Measurements from ENCODE around the gene RTN4RL1. TPM values are rescaled to one million over a fixed set of nuclear protein-coding genes. Genes with fewer than 3 reads are reported as not detected.
A peak's percentile ranks its signal among the peaks of the same experiment; 100 is the strongest.

RTN4RL1 gene
- total RNA-seq, 6 experiments from 2014 or later, result 0.54 to 2.6 (median 1.4) TPM

DNA sequence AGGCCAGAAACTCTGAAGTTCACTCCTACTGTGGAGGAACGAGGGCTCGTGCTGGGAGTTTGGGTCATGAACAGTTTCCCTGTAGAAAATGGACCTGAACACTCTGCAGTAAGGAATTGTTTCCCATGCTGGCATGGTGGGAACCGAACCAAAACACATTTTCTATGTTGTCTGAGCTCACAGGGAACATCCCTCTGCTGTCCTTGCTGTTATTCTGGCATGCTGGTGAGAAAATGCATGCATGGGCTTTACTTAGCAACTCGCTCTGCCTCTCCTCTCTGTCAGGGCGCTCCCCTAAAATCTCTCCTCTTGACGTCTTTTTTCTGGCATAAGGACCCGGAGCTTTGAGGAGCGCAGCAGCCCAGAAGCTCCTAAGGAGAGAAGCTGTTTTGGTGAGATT lies 5.4 kb downstream of the RTN4RL1 start:
- no peak for ATAC-seq
- 94% methylated on average over 6 of the region's 8 CpGs for WGBS (ENCODE audit: insufficient coverage, low coverage, low lambda C conversion rate, missing lambda C conversion rate)
- no peaks in the 10 kb centered on the region for H3K27me3 ChIP-seq
- TF ChIP-seq POLR2A (IDR thresholded peaks at IDR 0.05), result no peak
- TF ChIP-seq, protein P1, sequence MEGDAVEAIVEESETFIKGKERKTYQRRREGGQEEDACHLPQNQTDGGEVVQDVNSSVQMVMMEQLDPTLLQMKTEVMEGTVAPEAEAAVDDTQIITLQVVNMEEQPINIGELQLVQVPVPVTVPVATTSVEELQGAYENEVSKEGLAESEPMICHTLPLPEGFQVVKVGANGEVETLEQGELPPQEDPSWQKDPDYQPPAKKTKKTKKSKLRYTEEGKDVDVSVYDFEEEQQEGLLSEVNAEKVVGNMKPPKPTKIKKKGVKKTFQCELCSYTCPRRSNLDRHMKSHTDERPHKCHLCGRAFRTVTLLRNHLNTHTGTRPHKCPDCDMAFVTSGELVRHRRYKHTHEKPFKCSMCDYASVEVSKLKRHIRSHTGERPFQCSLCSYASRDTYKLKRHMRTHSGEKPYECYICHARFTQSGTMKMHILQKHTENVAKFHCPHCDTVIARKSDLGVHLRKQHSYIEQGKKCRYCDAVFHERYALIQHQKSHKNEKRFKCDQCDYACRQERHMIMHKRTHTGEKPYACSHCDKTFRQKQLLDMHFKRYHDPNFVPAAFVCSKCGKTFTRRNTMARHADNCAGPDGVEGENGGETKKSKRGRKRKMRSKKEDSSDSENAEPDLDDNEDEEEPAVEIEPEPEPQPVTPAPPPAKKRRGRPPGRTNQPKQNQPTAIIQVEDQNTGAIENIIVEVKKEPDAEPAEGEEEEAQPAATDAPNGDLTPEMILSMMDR (IDR thresholded peaks at IDR 0.05), result no peak
- H3K27ac ChIP-seq, result no peak overlapping the region
- no peaks in the 10 kb centered on the region for H3K36me3 ChIP-seq
- DNase-seq, result no peak
- H3K4me1 ChIP-seq, result peaks cover 0 to 11% (median 3%) of the 10 kb centered on the region in 4 donors
- H3K4me3 ChIP-seq, result no peak overlapping the region
- intact Hi-C loops (cut with DNase I), result no loop called here
- no peaks in the 10 kb centered on the region for H3K9me3 ChIP-seq

DNA sequence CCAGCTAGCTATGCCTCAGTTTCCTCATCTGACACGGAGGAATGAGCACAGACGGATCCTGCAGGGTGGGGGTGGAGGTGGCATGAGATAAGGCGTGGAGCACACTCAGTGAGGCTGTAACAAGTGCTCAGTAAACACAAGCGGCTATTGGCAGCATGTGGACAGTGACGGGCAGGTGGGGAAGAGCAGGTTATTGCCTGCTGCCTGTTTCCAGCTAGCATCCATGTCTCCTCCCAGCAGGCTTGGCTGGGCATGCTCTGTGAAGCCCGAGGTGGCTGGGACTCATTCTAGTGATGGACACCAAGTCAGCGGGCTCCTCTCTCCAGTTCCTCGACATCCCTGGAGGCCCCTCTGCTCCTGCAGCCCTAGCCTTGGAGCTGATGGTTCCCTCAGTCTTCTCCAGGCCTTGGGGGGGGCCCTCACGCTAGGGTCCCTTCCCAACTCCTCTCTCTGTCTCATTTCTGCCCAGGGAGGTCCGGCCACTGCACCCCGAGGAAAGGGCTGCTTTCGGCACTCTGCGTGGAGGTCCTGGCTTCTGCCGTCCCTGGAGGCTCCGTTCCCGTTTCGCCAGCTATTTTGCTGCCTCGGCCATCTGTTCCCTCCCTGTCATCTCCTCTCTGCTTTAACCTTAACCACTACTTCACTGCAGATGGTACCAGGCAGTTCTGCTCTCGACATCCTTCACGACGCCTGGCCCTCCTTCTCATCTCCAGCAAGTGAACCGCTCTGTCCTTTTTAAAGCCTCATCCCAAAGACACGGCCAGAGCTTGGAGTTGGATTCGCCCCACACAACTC lies 6.2 kb downstream of the RTN4RL1 start:
- Histone ChIP-seq H3K27me3 (no peaks in the 10 kb centered on the region), H3K4me1 (peaks cover 0 to 2% (median 1%) of the 10 kb centered on the region in 4 donors), H3K27ac (no peak overlapping the region), H3K4me3 (no peak overlapping the region), H3K36me3 (no peaks in the 10 kb centered on the region), H3K9me3 (no peaks in the 10 kb centered on the region)
- TF ChIP-seq, protein P1 (IDR thresholded peaks at IDR 0.05), result no peak
- TF ChIP-seq POLR2A (IDR thresholded peaks at IDR 0.05), result no peak
- ATAC-seq (no peak), DNase-seq (no peak)
- WGBS (ENCODE audit: insufficient coverage, low coverage, low lambda C conversion rate, missing lambda C conversion rate), result 77% methylated on average over 9 of the region's 24 CpGs
- intact Hi-C loops (cut with DNase I), result no loop called here

DNA sequence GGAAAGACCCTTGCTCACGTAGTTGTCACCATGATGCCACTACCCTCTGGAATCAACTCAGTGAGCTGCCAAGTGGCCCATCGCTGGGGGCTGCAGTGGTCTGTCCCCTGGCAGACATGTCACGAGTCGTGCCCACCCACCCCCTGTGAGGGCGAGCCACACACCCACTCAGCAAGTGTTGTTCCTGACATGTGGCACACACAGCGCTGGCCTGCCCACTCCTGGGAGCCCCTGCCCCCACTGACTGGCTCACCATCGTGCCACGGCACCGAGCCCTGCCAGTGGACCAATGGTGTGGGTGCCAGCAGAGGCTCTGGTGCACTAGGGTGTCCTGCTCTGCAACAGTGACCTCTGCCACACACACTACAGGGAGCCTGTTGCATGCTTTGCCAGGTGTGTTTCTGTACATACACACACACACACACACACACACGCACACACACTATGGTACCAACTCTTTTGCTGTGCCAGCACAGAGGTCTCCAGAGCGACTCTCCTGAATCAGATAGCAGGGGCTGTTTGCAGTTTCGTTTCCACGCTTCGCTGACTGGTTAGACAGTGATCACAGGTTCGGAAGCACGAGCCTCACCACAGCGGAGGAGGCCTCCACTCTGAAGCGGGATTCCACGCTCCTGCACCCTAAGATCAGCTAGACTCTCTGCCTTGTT lies 7.7 kb downstream of the RTN4RL1 start:
- H3K27ac ChIP-seq, result no peak overlapping the region
- peaks cover 0 to 1% (median under 1%) of the 10 kb centered on the region in 4 donors for H3K4me1 ChIP-seq
- intact Hi-C loops (cut with DNase I), result no loop called here
- no peak overlapping the region for H3K4me3 ChIP-seq
- DNase-seq, result peak in 1 of 3 donors; percentile 68
- WGBS (ENCODE audit: insufficient coverage, low coverage, low lambda C conversion rate, missing lambda C conversion rate), result 64% methylated on average over 14 of the region's 19 CpGs
- no peaks in the 10 kb centered on the region for H3K27me3 ChIP-seq
- no peaks in the 10 kb centered on the region for H3K9me3 ChIP-seq
- H3K36me3 ChIP-seq, result no peaks in the 10 kb centered on the region
- TF ChIP-seq, protein P1 (IDR thresholded peaks at IDR 0.05), result no peak
- no peak for TF ChIP-seq POLR2A (IDR thresholded peaks at IDR 0.05)
- peak; percentile 18 to 43 (median 36) for ATAC-seq

DNA sequence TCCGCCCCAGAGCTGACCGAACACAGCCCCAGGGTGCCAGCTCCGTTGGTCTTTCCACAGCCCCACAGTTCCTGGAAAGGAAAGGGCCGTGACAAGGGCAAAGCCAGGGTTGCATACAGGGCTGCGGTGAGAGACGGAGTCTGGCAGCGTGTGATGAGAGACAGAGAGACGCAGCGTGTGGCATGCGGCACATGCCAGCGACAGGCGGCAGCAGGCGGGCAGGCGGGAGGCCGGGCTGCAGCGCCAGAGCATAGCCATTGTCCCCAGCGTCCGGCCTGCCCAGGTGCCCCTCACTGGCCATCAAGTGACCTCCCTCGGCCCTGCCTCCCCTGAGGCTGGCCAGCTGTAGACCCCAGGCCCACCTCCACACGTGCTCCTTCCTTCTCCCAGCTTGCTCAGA lies 8.6 kb downstream of the RTN4RL1 start:
- Histone ChIP-seq H3K4me1 (peaks cover 0 to 11% (median 6%) of the 10 kb centered on the region in 4 donors), H3K27ac (no peak overlapping the region), H3K36me3 (no peaks in the 10 kb centered on the region), H3K27me3 (no peaks in the 10 kb centered on the region), H3K4me3 (no peak overlapping the region), H3K9me3 (no peaks in the 10 kb centered on the region)
- DNase-seq, result no peak
- intact Hi-C loops (cut with DNase I), result no loop called here
- TF ChIP-seq POLR2A (IDR thresholded peaks at IDR 0.05), result no peak
- TF ChIP-seq, protein P1 (IDR thresholded peaks at IDR 0.05), result no peak
- no peak for ATAC-seq
- 90% methylated on average over 4 of the region's 20 CpGs for WGBS (ENCODE audit: insufficient coverage, low coverage, low lambda C conversion rate, missing lambda C conversion rate)

Data from right lobe of liver (tissue), 6 donors.